ENCODE results near the gene FZR1.
A peak's percentile ranks its signal among the peaks of the same experiment; 100 is the strongest.

Gene FZR1

DNA sequence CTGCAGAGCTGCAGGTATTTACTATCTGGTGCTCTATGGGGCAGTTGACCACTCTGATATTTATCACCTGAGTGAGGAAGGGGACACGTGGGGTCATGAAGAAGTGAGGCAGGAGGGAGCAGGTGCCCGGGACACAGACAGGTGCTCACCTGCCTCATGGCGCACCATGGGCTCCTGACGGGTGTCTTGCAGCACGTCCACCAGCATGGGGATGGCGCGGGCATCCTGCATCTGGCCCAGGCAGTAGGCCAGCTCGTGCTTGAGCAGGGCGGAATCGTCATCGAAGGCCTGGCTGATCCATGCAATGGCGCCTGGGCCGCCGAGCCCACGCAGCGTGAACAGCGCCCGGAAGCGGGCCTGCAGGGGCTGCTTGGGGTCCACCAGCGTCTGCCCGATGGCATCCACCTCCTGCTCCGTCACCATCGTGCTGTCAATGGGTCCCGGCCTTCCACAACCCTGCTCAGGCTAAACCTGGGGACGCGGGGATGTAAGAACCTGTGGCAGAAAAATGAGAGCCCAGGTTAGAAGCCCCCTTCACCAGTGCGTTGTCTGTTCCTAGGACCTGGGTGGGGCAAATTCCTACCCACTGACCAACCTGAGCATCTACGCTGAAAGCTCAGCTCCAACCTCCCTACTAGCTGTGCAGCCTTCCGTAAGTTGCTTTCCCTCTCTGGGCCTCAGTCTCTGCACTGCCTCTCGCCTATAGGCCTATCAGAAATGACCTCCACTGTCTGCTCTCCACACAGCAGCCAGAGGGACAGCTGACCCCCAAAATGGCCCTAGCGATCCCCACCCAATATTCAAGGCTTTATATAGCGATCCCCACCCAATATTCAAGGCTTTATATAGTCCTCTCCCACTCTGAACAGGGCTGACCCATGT, 9.5 kb upstream of the FZR1 start:
- DNase-seq (ENCODE audit: low read depth) = no peak
- no peak overlapping the region for H3K4me3 ChIP-seq (replicated peaks; ENCODE audit: low read depth, low read length)
- TF ChIP-seq, protein P1, sequence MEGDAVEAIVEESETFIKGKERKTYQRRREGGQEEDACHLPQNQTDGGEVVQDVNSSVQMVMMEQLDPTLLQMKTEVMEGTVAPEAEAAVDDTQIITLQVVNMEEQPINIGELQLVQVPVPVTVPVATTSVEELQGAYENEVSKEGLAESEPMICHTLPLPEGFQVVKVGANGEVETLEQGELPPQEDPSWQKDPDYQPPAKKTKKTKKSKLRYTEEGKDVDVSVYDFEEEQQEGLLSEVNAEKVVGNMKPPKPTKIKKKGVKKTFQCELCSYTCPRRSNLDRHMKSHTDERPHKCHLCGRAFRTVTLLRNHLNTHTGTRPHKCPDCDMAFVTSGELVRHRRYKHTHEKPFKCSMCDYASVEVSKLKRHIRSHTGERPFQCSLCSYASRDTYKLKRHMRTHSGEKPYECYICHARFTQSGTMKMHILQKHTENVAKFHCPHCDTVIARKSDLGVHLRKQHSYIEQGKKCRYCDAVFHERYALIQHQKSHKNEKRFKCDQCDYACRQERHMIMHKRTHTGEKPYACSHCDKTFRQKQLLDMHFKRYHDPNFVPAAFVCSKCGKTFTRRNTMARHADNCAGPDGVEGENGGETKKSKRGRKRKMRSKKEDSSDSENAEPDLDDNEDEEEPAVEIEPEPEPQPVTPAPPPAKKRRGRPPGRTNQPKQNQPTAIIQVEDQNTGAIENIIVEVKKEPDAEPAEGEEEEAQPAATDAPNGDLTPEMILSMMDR (IDR thresholded peaks at IDR 0.05; ENCODE audit: low read length, missing control alignments) = no peak

DNA sequence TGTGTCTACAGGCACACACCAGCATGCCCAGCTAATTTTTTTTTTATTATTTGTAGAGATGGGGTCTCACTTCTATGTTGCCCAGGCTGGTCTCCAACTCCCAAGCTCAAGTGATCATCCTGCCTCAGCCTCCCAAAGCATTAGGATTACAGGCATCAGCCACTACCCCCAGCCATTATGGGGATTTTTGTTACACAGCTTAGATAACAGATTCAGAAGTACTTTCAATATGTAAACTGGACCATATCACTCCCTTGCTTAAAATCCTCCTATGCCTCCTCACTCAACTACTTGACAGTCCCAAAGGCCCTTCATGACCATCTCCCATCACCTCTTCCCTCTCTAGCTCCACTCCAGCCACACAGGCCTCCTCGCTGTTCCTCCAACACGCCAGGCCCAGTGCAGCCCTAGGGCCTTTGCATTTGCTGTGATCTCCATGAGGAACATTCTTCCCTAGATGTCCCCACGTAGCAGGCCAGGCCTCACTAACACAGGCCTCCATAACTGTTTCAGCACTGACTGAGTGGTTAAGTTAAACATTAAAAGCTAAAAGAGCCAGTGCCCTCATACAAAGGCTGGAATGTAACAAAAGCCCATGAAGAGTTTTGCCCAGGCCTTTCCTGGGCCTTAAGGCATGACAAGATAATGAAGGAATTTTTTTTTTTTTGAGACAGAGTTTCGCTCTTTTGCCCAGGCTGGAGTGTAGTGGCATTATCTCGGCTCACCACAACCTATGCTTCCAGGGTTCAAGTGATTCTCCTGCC, 8.2 kb upstream of the FZR1 start:
- DNase-seq (ENCODE audit: low read depth) = no peak
- no peak overlapping the region for H3K4me3 ChIP-seq (replicated peaks; ENCODE audit: low read depth, low read length)
- TF ChIP-seq, protein P1 (IDR thresholded peaks at IDR 0.05; ENCODE audit: low read length, missing control alignments) = no peak

DNA sequence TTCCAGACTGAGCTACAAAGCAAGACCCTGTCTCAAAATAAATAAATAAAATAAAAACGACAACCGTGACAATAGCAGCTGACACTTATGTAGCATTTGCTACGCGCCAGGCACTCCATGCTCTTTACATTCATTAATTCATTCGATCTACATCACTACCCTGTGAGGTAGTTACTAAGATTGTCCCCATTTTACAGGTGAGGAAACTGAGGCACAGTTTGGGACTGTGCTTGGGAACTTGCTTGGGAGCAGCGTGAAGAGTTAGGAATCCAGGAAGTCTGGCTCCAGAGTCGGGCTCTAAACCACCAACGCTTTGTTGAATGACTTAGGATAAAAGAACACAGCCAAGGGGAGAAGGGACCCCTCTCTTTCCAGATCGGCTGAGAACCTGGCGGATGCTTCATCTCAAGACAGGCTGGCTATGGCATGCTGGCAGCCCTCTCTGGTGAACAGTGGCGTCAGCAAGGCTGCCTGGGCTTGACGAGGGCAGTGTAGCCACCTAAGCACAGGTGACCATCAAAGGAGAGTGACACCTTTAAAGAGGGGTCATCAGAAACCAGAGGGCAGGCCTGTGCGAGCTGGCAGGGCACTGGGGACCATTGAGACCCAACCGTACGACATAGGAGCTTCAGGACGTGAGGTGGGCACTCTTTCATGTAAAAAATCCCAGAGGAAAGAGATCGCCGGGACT, 6.2 kb upstream of the FZR1 start:
- TF ChIP-seq, protein P1 (IDR thresholded peaks at IDR 0.05; ENCODE audit: low read length, missing control alignments) = no peak
- no peak for DNase-seq (ENCODE audit: low read depth)
- peak overlapping the region; percentile 80 for H3K4me3 ChIP-seq (replicated peaks; ENCODE audit: low read depth, low read length)

DNA sequence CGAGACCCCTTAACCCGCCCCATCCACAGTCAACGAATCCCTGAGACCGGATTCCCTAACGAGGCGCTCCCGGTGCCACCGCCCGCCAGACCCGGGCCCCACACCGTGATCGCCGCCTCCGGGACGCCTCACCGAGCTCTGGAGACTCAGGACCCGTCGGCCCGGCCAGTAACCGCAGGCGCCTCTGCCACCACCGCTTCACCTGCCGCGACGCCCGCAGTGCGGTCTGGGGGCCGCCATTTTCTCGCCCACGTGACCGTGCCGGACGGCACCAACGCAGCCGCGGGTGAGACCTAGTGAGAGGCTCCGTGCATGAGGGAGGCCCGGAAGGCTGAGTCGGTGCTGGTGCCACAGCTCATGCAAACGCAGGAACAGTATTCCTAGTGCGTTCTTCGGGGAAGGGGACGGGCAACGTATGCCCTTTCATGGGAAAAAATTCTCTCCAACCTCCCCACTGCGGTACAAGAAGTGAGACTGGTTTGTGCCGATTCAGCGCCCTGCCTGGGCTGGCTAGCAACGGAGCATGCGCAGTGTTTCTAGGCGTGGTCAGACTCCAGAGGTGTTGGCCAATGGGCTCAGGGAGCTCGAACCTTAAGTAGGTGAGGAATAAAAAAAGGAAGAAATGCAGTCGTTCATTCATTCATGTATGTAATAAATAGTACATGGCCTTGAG, 5.5 kb upstream of the FZR1 start, which contains the start of gene DOHH:
Gene DOHH, minus strand, starts transcription at position 246 of the 673 bp plus-strand sequence. CDS start 3,860 bp downstream, outside the sequence.
- TF ChIP-seq, protein P1 (IDR thresholded peaks at IDR 0.05; ENCODE audit: low read length, missing control alignments) = no peak
- peak; percentile 98 for DNase-seq (ENCODE audit: low read depth)
- peak within 1 kb of the TSS; percentile 80 for H3K4me3 ChIP-seq (replicated peaks; ENCODE audit: low read depth, low read length)

DNA sequence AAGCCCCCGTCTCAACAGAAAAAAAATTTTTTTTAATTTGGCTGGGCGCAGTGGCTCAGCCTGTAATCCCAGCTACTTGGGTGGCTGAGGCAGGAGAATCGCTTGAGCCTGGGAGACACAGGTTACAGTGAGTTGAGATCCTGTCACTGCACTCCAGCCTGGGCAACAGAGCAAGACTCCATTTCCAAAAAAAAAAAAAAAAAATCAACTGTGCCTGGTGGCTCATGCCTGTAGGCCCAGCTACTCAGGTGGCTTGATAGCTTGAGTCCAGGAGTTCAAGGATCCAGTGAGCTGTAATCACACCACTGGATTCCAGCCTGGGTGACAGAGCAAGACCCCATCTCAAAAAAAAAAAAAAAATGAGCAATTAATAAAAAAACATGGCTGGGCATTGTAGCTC, 4.3 kb upstream of the FZR1 start:
- TF ChIP-seq, protein P1 (IDR thresholded peaks at IDR 0.05; ENCODE audit: low read length, missing control alignments) = no peak
- no peak overlapping the region for H3K4me3 ChIP-seq (replicated peaks; ENCODE audit: low read depth, low read length)

DNA sequence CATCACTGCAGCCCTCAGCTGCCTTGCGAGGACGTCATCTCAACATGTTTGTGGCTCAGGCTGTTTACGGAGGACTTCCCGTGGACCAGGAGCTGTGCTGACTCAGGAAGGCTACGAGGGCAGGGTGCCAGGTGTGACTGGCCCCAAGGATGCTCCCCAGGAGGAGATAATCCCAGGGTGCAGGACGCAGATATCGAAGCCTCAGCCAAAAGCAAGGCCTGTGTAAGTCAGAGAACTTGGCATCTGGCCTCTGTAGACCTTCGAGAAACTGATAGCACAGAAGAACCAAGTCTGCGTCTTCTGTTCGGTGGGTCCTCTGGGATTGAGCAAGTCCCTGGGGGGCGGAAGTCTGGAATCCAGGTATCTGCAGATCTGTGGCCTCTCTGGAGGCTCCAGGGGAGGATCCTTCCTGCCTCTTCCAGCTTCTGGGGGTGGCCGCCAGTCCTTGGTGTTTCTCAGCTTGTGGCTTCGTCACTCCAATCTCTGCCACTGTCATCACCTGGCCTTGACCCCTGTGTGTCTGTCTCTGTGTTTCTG, 3.0 kb upstream of the FZR1 start:
- TF ChIP-seq, protein P1 (IDR thresholded peaks at IDR 0.05; ENCODE audit: low read length, missing control alignments) = no peak
- DNase-seq (ENCODE audit: low read depth) = peak; percentile 33
- no peak overlapping the region for H3K4me3 ChIP-seq (replicated peaks; ENCODE audit: low read depth, low read length)

More for the DNA sequence above, 4.3 kb upstream of the FZR1 start:
- no peak for DNase-seq (ENCODE audit: low read depth)
